Esophagus muscularis mucosa (tissue), 3 donors: Measurements from ENCODE around the gene HLA-E.

Experiments
- CTCF ChIP-seq, 3 experiments: fragments of 200-600 bp in 2 of 3; fragments of 450-650 bp in 1 of 3; sonication (generic) in 2 of 3; IDR thresholded peaks; one replicate each; pipeline ENCODE4 v1.5.1; 2017 to 2019; ENCODE audit warnings: antibody characterized with exemption in 3 of 3, mild to moderate bottlenecking in 2 of 3, moderate library complexity in 1 of 3
- POLR2A ChIP-seq: fragments of 450-650 bp; IDR thresholded peaks from one replicate; pipeline ENCODE4 v1.6.1; 2017; ENCODE audit warnings: antibody characterized with exemption, moderate library complexity, mild to moderate bottlenecking, low read depth

GRCh38 chr6:30530014-30530413 lies 40.7 kb downstream of the HLA-E start:
- no peak for TF ChIP-seq CTCF (IDR thresholded peaks at IDR 0.05)
- no peak for TF ChIP-seq POLR2A
